ENCODE results near the gene DOK6.

DNA sequence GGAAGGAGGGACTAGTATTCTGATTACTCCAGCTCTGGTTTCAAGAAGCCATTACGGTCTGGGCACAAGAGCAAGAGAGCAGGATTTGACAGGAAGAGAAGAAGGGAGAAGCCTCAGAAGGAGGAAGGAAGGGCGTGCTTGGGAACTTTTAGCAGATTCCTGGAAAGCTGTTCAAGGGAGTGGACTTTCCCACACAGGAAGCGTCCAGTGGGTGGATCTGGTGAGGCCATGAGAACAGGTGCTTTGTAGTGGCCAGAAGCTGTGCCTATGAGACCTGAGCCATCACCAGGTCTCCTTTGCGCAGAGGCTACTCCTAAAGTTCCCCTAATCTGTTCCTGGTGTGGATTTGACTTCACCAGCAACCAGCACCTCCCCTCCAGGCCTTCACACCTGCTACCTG lies 484.7 kb downstream of the DOK6 start:
- no peak for TF ChIP-seq POLR2A (IDR thresholded peaks at IDR 0.05)
- TF ChIP-seq, protein P1, sequence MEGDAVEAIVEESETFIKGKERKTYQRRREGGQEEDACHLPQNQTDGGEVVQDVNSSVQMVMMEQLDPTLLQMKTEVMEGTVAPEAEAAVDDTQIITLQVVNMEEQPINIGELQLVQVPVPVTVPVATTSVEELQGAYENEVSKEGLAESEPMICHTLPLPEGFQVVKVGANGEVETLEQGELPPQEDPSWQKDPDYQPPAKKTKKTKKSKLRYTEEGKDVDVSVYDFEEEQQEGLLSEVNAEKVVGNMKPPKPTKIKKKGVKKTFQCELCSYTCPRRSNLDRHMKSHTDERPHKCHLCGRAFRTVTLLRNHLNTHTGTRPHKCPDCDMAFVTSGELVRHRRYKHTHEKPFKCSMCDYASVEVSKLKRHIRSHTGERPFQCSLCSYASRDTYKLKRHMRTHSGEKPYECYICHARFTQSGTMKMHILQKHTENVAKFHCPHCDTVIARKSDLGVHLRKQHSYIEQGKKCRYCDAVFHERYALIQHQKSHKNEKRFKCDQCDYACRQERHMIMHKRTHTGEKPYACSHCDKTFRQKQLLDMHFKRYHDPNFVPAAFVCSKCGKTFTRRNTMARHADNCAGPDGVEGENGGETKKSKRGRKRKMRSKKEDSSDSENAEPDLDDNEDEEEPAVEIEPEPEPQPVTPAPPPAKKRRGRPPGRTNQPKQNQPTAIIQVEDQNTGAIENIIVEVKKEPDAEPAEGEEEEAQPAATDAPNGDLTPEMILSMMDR (IDR thresholded peaks at IDR 0.05): no peak
